HepG2 (cell line): ENCODE data around the gene ARHGEF37. TPM values are rescaled to one million over a fixed set of nuclear protein-coding genes. Genes with fewer than 3 reads are reported as not detected.

Source experiments
- ATAC-seq: fragments of 200-7000 bp; cut with Tn5 transposase; 3 replicates; pipeline ENCODE4 v1.9.1; 2020; ENCODE audit warnings: mild to moderate bottlenecking, moderate library complexity
- BruUV-seq: library from RNA; stranded (reverse); fragments of 400-500 nt; replicated peaks from 2 replicates; lab custom pipeline; 2021; lab: Mats Ljungman, UMichigan
- CTCF ChIA-PET: fragments of 300-600 bp; formaldehyde crosslinking; extraction: SDS; loops from one replicate; lab custom pipeline; 2021; ENCODE audit warnings: low total read pairs, inconsistent platforms, low intra/inter-chr PET ratio; lab: Yijun Ruan, JAX
- POLR2A ChIA-PET: fragments of 350-600 bp; sonication (Branson Sonifier 250); formaldehyde crosslinking; loops from one replicate; lab custom pipeline; 2020; ENCODE audit warnings: antibody characterized with exemption, inconsistent platforms; lab: Yijun Ruan, JAX
- DNase-seq: peaks from one replicate; pipeline ENCODE4 v3.0.0-alpha.2; 2015; ENCODE audit warnings: low spot score
- FAIRE-seq: peaks from 3 replicates; lab custom pipeline; 2011; peaks lifted over from hg19 to GRCh38; lab: Jason Lieb, UNC
- H2AFZ ChIP-seq: one replicate; pipeline ENCODE4 v1.6.1; 2011; ENCODE audit warnings: low read length, inconsistent platforms
- H3K27ac ChIP-seq: fragments of 300-600 bp; 3 replicates; pipeline ENCODE4 v1.8.0; 2011; ENCODE audit warnings: mixed run types, mild to moderate bottlenecking, mixed read lengths, low read length, inconsistent platforms; ENCODE audit not compliant: insufficient read depth; ENCODE audit errors: extremely low read length
- H3K27me3 ChIP-seq, 2 experiments: fragments of 200-600 bp in 1 of 2; 2 replicates in 1 of 2; 3 replicates in 1 of 2; pipeline versions ENCODE4 v1.6.0 to v1.8.0; 2011; ENCODE audit warnings: low read length in 2 of 2, mild to moderate bottlenecking in 2 of 2, moderate library complexity in 2 of 2, inconsistent platforms in 1 of 2; ENCODE audit not compliant: insufficient read depth in 2 of 2, control insufficient read depth in 1 of 2
- H3K36me3 ChIP-seq, 2 experiments: fragments of 200-600 bp in 1 of 2; replicated peaks in 1 of 2; 2 replicates in 1 of 2; 3 replicates in 1 of 2; pipeline versions ENCODE4 v1.5.1 to v1.8.0; 2011; ENCODE audit warnings: low read length in 2 of 2, inconsistent platforms in 1 of 2; ENCODE audit not compliant: insufficient read depth in 2 of 2, control insufficient read depth in 1 of 2
- H3K4me1 ChIP-seq: 2 replicates; pipeline ENCODE4 v1.5.1; 2012; ENCODE audit warnings: low read length, inconsistent platforms; ENCODE audit not compliant: insufficient read depth
- H3K4me2 ChIP-seq: 2 replicates; pipeline ENCODE4 v1.6.0; 2011; ENCODE audit warnings: low read depth, low read length, inconsistent platforms
- H3K4me3 ChIP-seq, 3 experiments: fragments of 200-600 bp in 1 of 3; sonication (generic), shearing (Covaris generic) in 1 of 3; replicated peaks in 1 of 3; 2 replicates each; pipeline ENCODE4 v1.5.1; 2011 to 2016; ENCODE audit warnings: low read length in 3 of 3, inconsistent platforms in 2 of 3, low read depth in 2 of 3, mild to moderate bottlenecking in 2 of 3, control low read depth in 1 of 3, mixed read lengths in 1 of 3; ENCODE audit not compliant: insufficient read depth in 1 of 3
- H3K79me2 ChIP-seq: one replicate; pipeline ENCODE4 v1.6.1; 2011; ENCODE audit warnings: low read length, inconsistent platforms; ENCODE audit not compliant: insufficient read depth
- H3K9ac ChIP-seq: 2 replicates; pipeline ENCODE4 v1.6.0; 2011; ENCODE audit warnings: mild to moderate bottlenecking, low read depth, low read length, inconsistent platforms; ENCODE audit not compliant: insufficient read depth
- H3K9me3 ChIP-seq: 2 replicates; pipeline ENCODE4 v1.5.1; 2012; ENCODE audit warnings: mild to moderate bottlenecking, low read length
- H4K20me1 ChIP-seq: 2 replicates; pipeline ENCODE4 v1.6.0; 2011; ENCODE audit warnings: inconsistent platforms, mild to moderate bottlenecking, low read length, moderate library complexity; ENCODE audit not compliant: insufficient read depth
- E2F1 ChIP-seq: sonication (generic); formaldehyde crosslinking; IDR thresholded peaks from 2 replicates; pipeline ENCODE4 v1.5.0; 2020; ENCODE audit warnings: missing genetic modification reagents
- NFKBIZ ChIP-seq: IDR thresholded peaks from 2 replicates; pipeline ENCODE4 v1.6.1; 2018; ENCODE audit warnings: missing genetic modification reagents, missing compliant biosample characterization
- POLR2G ChIP-seq: fragments of 200-400 bp; formaldehyde crosslinking; IDR thresholded peaks from 2 replicates; pipeline ENCODE4 v1.6.1; 2018; ENCODE audit warnings: mild to moderate bottlenecking, low read depth, low read length, moderate library complexity
- RORA ChIP-seq: sonication (generic); formaldehyde crosslinking; IDR thresholded peaks from 2 replicates; pipeline ENCODE4 v1.5.0; 2020; ENCODE audit warnings: mild to moderate bottlenecking, missing genetic modification reagents, moderate library complexity
- SMYD3 ChIP-seq: sonication (generic); formaldehyde crosslinking; IDR thresholded peaks from 2 replicates; pipeline ENCODE4 v1.8.1; 2023; ENCODE audit warnings: mild to moderate bottlenecking, missing genetic modification reagents
- ZFP1 ChIP-seq: IDR thresholded peaks from 2 replicates; pipeline ENCODE4 v1.6.1; 2016
- ZNF260 ChIP-seq: sonication (generic); formaldehyde crosslinking; IDR thresholded peaks from 2 replicates; pipeline ENCODE4 v1.4.0; 2020; ENCODE audit warnings: missing genetic modification reagents, low read depth, mild to moderate bottlenecking, borderline replicate concordance
- WGBS: methylation state at CpG from one replicate; pipeline ENCODE4 v1.1.6; 2017; ENCODE audit warnings: low lambda C conversion rate; 5-methylcytosine and 5-hydroxymethylcytosine counted together
- in situ Hi-C: cut with HindIII; loops from 2 replicates; pipeline ENCODE4 v1.10.0; 2017; ENCODE audit warnings: low pct_unique_long_range_greater_than_20kb; ENCODE audit not compliant: extremely low pct_ligation_motif_present
- intact Hi-C: fragments of 100-400 bp; cut with micrococcal nuclease; formaldehyde crosslinking; loops from one replicate; pipeline ENCODE4 v1.10.0; 2022; ENCODE audit not compliant: unreplicated experiment
- polyA plus RNA-seq, 8 experiments: library from polyadenylated mRNA; depleted of rRNA in 3 of 8; stranded (reverse) in 7 of 8; unstranded in 1 of 8; fragments of >200 nt; fragmentation: Illumina TruSeq in 4 of 8; extraction: Trizol in 4 of 8; gene quantifications; 2 replicates each; pipeline versions ENCODE4 v1.2.1 to v1.2.3, GENCODE V29; 2011 to 2016; ENCODE audit warnings: low read depth in 4 of 8, missing spikeins in 1 of 8, mixed read lengths in 1 of 8; ENCODE audit not compliant: insufficient read depth in 1 of 8
- total RNA-seq, 5 experiments: library from RNA; depleted of rRNA; stranded (reverse); fragments of >200 nt; fragmentation: Illumina TruSeq; extraction: Trizol; gene quantifications; 2 replicates each; pipeline ENCODE4 v1.2.3, GENCODE V29; 2016; ENCODE audit warnings: low read depth in 1 of 5
- TF ChIP-seq, protein P1 (sequence below): sonication (generic); formaldehyde crosslinking; IDR thresholded peaks from 2 replicates; pipeline ENCODE4 v1.4.0; 2020; ENCODE audit warnings: missing genetic modification reagents
- TF ChIP-seq, protein P2 (sequence below): sonication (generic); formaldehyde crosslinking; conservative IDR thresholded peaks from 2 replicates; pipeline ENCODE4 v1.8.0; 2022; ENCODE audit warnings: mild to moderate bottlenecking, moderate library complexity, missing genetic modification reagents
- TF ChIP-seq, protein P3 (sequence below): sonication (generic); formaldehyde crosslinking; IDR thresholded peaks from 2 replicates; pipeline ENCODE4 v1.4.0; 2020; ENCODE audit warnings: missing genetic modification reagents, mild to moderate bottlenecking, borderline replicate concordance

Gene ARHGEF37
- total and polyA plus RNA-seq, 2 of the 13 experiments (the other 11 are each of a cell fraction or from before 2014, with no cell fraction given), result 0.18 to 0.27 TPM

DNA sequence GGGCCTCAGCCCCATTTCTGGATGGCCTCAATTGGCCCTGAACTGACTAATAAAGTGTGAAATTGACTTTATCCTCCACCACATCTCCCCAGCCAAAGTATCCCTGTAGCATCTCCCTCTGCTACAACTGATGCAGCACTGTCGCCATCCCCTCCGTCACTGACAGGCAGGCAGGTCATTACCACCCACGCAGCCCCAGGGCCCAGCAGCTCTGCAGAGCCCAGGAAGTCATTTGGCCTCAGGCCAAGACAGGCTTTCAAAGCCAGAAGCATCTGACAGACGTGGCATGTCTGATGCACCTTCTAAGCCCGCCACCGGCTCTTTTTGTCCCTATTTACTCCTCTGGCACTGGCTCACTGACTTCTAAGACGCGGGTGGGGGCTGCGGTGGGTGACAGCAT, 65.3 kb downstream of the ARHGEF37 start:
- POLR2A ChIA-PET, result no interaction called here
- FAIRE-seq, result no peak

DNA sequence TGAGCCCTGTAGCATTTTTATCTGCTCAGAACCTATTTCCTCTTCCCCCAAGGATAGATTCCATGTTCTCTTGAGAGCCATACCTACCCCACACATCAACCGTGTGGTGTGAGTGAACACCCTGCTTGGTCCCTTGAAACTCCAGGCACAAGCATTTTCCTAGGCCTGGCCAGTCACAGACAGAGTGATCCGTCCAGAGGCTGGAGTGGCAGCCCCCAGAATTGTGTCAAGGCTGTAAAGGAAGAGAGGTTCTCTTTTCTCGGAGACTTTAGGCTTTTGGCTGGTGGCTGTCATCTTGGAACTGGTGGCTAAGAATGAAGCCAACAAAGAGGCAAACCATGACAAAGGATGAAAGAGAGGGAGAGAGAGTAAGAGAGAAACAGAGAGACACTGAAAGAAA, 66.0 kb downstream of the ARHGEF37 start:
- H3K36me3 ChIP-seq, result no peaks in the 10 kb centered on the region
- no TSS peak for BruUV-seq
- no peaks in the 10 kb centered on the region for H4K20me1 ChIP-seq
- no peak overlapping the region for H3K9ac ChIP-seq
- intact Hi-C loops (no loop called here), in situ Hi-C loops (loop anchor here (25.0 kb wide), 1 partner anchor 340 kb away; no protein-coding TSS in a partner anchor)
- H3K4me3 ChIP-seq, result no peak overlapping the region
- H2AFZ ChIP-seq, result no peak overlapping the region
- FAIRE-seq, result no peak
- no peak overlapping the region for H3K4me2 ChIP-seq
- peaks cover 6% of the 10 kb centered on the region for H3K4me1 ChIP-seq
- H3K27me3 ChIP-seq, result peaks cover 0 to 21% of the 10 kb centered on the region in 2 experiments; a peak in 2 of 5 replicates
- ATAC-seq, result no peak
- no peak overlapping the region for H3K27ac ChIP-seq
- POLR2A ChIA-PET, result no interaction called here
- no peaks in the 10 kb centered on the region for H3K9me3 ChIP-seq
- no peak for DNase-seq
- CTCF ChIA-PET, result no interaction called here
- no peaks in the 10 kb centered on the region for H3K79me2 ChIP-seq
- WGBS, result 15% methylated on average over 3 of the region's 3 CpGs
- TF ChIP-seq, protein P1, sequence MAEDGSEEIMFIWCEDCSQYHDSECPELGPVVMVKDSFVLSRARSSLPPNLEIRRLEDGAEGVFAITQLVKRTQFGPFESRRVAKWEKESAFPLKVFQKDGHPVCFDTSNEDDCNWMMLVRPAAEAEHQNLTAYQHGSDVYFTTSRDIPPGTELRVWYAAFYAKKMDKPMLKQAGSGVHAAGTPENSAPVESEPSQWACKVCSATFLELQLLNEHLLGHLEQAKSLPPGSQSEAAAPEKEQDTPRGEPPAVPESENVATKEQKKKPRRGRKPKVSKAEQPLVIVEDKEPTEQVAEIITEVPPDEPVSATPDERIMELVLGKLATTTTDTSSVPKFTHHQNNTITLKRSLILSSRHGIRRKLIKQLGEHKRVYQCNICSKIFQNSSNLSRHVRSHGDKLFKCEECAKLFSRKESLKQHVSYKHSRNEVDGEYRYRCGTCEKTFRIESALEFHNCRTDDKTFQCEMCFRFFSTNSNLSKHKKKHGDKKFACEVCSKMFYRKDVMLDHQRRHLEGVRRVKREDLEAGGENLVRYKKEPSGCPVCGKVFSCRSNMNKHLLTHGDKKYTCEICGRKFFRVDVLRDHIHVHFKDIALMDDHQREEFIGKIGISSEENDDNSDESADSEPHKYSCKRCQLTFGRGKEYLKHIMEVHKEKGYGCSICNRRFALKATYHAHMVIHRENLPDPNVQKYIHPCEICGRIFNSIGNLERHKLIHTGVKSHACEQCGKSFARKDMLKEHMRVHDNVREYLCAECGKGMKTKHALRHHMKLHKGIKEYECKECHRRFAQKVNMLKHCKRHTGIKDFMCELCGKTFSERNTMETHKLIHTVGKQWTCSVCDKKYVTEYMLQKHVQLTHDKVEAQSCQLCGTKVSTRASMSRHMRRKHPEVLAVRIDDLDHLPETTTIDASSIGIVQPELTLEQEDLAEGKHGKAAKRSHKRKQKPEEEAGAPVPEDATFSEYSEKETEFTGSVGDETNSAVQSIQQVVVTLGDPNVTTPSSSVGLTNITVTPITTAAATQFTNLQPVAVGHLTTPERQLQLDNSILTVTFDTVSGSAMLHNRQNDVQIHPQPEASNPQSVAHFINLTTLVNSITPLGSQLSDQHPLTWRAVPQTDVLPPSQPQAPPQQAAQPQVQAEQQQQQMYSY, result no peak
- TF ChIP-seq NFKBIZ (CRISPR knock-in tag) (no peak), E2F1 (no peak), ZNF260 (CRISPR knock-in tag) (no peak), POLR2G (no peak), SMYD3 (CRISPR knock-in tag) (no peak), ZFP1 (CRISPR knock-in tag) (no peak)

More for the DNA sequence above, 65.3 kb downstream of the ARHGEF37 start:
- intact Hi-C loops (no loop called here), in situ Hi-C loops (loop anchor here (25.0 kb wide), 1 partner anchor 341 kb away; no protein-coding TSS in a partner anchor)
- no peaks in the 10 kb centered on the region for H3K9me3 ChIP-seq
- H3K27ac ChIP-seq, result no peak overlapping the region
- peak; percentile 36; the same call in 1 of the 3 replicates for ATAC-seq
- TF ChIP-seq, protein P2, sequence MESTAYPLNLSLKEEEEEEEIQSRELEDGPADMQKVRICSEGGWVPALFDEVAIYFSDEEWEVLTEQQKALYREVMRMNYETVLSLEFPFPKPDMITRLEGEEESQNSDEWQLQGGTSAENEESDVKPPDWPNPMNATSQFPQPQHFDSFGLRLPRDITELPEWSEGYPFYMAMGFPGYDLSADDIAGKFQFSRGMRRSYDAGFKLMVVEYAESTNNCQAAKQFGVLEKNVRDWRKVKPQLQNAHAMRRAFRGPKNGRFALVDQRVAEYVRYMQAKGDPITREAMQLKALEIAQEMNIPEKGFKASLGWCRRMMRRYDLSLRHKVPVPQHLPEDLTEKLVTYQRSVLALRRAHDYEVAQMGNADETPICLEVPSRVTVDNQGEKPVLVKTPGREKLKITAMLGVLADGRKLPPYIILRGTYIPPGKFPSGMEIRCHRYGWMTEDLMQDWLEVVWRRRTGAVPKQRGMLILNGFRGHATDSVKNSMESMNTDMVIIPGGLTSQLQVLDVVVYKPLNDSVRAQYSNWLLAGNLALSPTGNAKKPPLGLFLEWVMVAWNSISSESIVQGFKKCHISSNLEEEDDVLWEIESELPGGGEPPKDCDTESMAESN (CRISPR knock-in tag), result no peak
- TF ChIP-seq, protein P3, sequence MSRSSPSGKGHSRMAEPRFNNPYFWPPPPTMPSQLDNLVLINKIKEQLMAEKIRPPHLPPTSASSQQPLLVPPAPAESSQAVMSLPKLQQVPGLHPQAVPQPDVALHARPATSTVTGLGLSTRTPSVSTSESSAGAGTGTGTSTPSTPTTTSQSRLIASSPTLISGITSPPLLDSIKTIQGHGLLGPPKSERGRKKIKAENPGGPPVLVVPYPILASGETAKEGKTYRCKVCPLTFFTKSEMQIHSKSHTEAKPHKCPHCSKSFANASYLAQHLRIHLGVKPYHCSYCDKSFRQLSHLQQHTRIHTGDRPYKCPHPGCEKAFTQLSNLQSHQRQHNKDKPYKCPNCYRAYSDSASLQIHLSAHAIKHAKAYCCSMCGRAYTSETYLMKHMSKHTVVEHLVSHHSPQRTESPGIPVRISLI (CRISPR knock-in tag), result no peak
- no peak for TF ChIP-seq RORA (CRISPR knock-in tag)
- no peak for DNase-seq
- H3K4me3 ChIP-seq, result no peak overlapping the region
- H2AFZ ChIP-seq, result no peak overlapping the region
- H3K4me2 ChIP-seq, result no peak overlapping the region
- WGBS, result 11% methylated on average over 7 of the region's 9 CpGs
- CTCF ChIA-PET, result no interaction called here
- BruUV-seq, result no TSS peak
- H4K20me1 ChIP-seq, result no peaks in the 10 kb centered on the region
- H3K36me3 ChIP-seq, result no peaks in the 10 kb centered on the region
- peaks cover 0 to 23% of the 10 kb centered on the region in 2 experiments; a peak in 2 of 5 replicates for H3K27me3 ChIP-seq
- no peaks in the 10 kb centered on the region for H3K79me2 ChIP-seq
- peaks cover 11% of the 10 kb centered on the region for H3K4me1 ChIP-seq
- H3K9ac ChIP-seq, result no peak overlapping the region
